Suprapubic skin (tissue), 4 donors: ENCODE measurements around the gene TMCC2. TPM values are rescaled to one million over a fixed set of nuclear protein-coding genes. Genes with fewer than 3 reads are reported as not detected.

ENCODE experiments used
- DNase-seq, 2 donors: peaks; one replicate each; pipeline ENCODE4 v3.0.0-alpha.2; 2019; ENCODE audit warnings: low spot score in 2 of 2
- H3K27ac ChIP-seq: fragments of 200-600 bp; sonication (generic); one replicate; pipeline ENCODE4 v1.5.1; 2019
- H3K27me3 ChIP-seq: fragments of 200-600 bp; sonication (generic); one replicate; pipeline ENCODE4 v1.5.1; 2019
- H3K36me3 ChIP-seq: fragments of 200-600 bp; sonication (generic); one replicate; pipeline ENCODE4 v1.5.1; 2019
- H3K4me1 ChIP-seq: fragments of 200-600 bp; sonication (generic); one replicate; pipeline ENCODE4 v1.5.1; 2019
- H3K4me3 ChIP-seq: fragments of 200-600 bp; sonication (generic); one replicate; pipeline ENCODE4 v1.5.1; 2019; ENCODE audit warnings: mild to moderate bottlenecking
- H3K9me3 ChIP-seq: fragments of 200-600 bp; sonication (generic); one replicate; pipeline ENCODE4 v1.5.1; 2019
- CTCF ChIP-seq, 2 donors: fragments of 200-600 bp in 1 of 2; fragments of 450-650 bp in 1 of 2; sonication (generic) in 1 of 2; IDR thresholded peaks; one replicate each; pipeline ENCODE4 v1.5.1; 2016 to 2019; ENCODE audit warnings: antibody characterized with exemption in 2 of 2, mild to moderate bottlenecking in 1 of 2, moderate library complexity in 1 of 2
- EP300 ChIP-seq: sonication (generic); formaldehyde crosslinking; IDR thresholded peaks from one replicate; pipeline ENCODE4 v1.6.1; 2017; ENCODE audit warnings: antibody characterized with exemption
- POLR2A ChIP-seq, 2 donors: fragments of 450-650 bp; IDR thresholded peaks; one replicate each; pipeline ENCODE4 v1.6.1; 2017; ENCODE audit warnings: antibody characterized with exemption in 2 of 2, mild to moderate bottlenecking in 2 of 2, moderate library complexity in 2 of 2
- POLR2AphosphoS5 ChIP-seq, 3 donors: sonication (generic); formaldehyde crosslinking; IDR thresholded peaks; one replicate each; pipeline ENCODE4 v1.6.1; 2017; ENCODE audit warnings: antibody characterized with exemption in 3 of 3
- WGBS: methylation state at CpG from one replicate; pipeline ENCODE4 v1.1.5; 2018; 5-methylcytosine and 5-hydroxymethylcytosine counted together
- total RNA-seq, 4 donors: library from RNA; depleted of rRNA; stranded (reverse); fragments of >200 nt; gene quantifications; one replicate each; pipeline ENCODE4 v1.1.0, GENCODE V29; 2016

TMCC2 gene
- total RNA-seq, 4 donors from 2014 or later, result 3.1 to 4.3 (median 4.1) TPM

GRCh38 chr1:205270764-205271163 lies 43.0 kb downstream of the TMCC2 start:
- Histone ChIP-seq H3K27me3 (no peaks in the 10 kb centered on the region), H3K36me3 (peaks cover 18% of the 10 kb centered on the region), H3K4me1 (peaks cover 46% of the 10 kb centered on the region), H3K4me3 (no peak overlapping the region), H3K27ac (no peak overlapping the region), H3K9me3 (no peaks in the 10 kb centered on the region)
- TF ChIP-seq EP300, result no peak
- no peak for TF ChIP-seq POLR2A (IDR thresholded peaks at IDR 0.05)
- no peak for TF ChIP-seq CTCF (IDR thresholded peaks at IDR 0.05)
- TF ChIP-seq POLR2AphosphoS5 (IDR thresholded peaks at IDR 0.05), result no peak
- 86% methylated on average over 8 of the region's 8 CpGs for WGBS
- DNase-seq, result no peak

GRCh38 chr1:205271277-205271676 lies 43.5 kb downstream of the TMCC2 start:
- Histone ChIP-seq H3K27ac (no peak overlapping the region), H3K9me3 (no peaks in the 10 kb centered on the region), H3K4me1 (peaks cover 49% of the 10 kb centered on the region), H3K27me3 (no peaks in the 10 kb centered on the region), H3K36me3 (peaks cover 18% of the 10 kb centered on the region), H3K4me3 (no peak overlapping the region)
- TF ChIP-seq CTCF (IDR thresholded peaks at IDR 0.05), result no peak
- no peak for TF ChIP-seq EP300
- no peak for TF ChIP-seq POLR2AphosphoS5 (IDR thresholded peaks at IDR 0.05)
- no peak for TF ChIP-seq POLR2A (IDR thresholded peaks at IDR 0.05)
- WGBS, result 65% methylated on average over 8 of the region's 8 CpGs
- no peak for DNase-seq

GRCh38 chr1:205271745-205272144 lies 44.0 kb downstream of the TMCC2 start:
- TF ChIP-seq POLR2A (IDR thresholded peaks at IDR 0.05) (no peak), CTCF (IDR thresholded peaks at IDR 0.05) (no peak), POLR2AphosphoS5 (IDR thresholded peaks at IDR 0.05) (no peak), EP300 (no peak)
- H3K27ac ChIP-seq, result no peak overlapping the region
- no peak overlapping the region for H3K4me3 ChIP-seq
- H3K27me3 ChIP-seq, result no peaks in the 10 kb centered on the region
- H3K9me3 ChIP-seq, result no peaks in the 10 kb centered on the region
- H3K4me1 ChIP-seq, result peaks cover 49% of the 10 kb centered on the region
- 70% methylated on average over 17 of the region's 18 CpGs for WGBS
- peaks cover 18% of the 10 kb centered on the region for H3K36me3 ChIP-seq
- DNase-seq, result no peak

- 90% methylated on average over 3 of the region's 3 CpGs for WGBS
- Histone ChIP-seq H3K36me3 (peaks cover 18% of the 10 kb centered on the region), H3K9me3 (no peaks in the 10 kb centered on the region), H3K27me3 (no peaks in the 10 kb centered on the region), H3K27ac (no peak overlapping the region), H3K4me3 (no peak overlapping the region), H3K4me1 (peaks cover 42% of the 10 kb centered on the region)
- no peak for DNase-seq
- no peak for TF ChIP-seq CTCF (IDR thresholded peaks at IDR 0.05)
- no peak for TF ChIP-seq POLR2AphosphoS5 (IDR thresholded peaks at IDR 0.05)
- TF ChIP-seq POLR2A (IDR thresholded peaks at IDR 0.05), result no peak
- TF ChIP-seq EP300, result no peak
These were observed 44.8 kb downstream of the TMCC2 start for GRCh38 chr1:205272536-205272935.

- peak; percentile 89 to 90 for DNase-seq
- H3K36me3 ChIP-seq, result peaks cover 18% of the 10 kb centered on the region
- no peaks in the 10 kb centered on the region for H3K9me3 ChIP-seq
- H3K4me3 ChIP-seq, result no peak overlapping the region
- H3K27ac ChIP-seq, result no peak overlapping the region
- WGBS, result 11% methylated on average over 7 of the region's 7 CpGs
- no peaks in the 10 kb centered on the region for H3K27me3 ChIP-seq
- peak; percentile 96 to 97 for TF ChIP-seq CTCF (IDR thresholded peaks at IDR 0.05)
- TF ChIP-seq EP300, result no peak
- H3K4me1 ChIP-seq, result peaks cover 39% of the 10 kb centered on the region
These were observed 45.8 kb downstream of the TMCC2 start for GRCh38 chr1:205273551-205273982.
